A549 treated with GW870086 at 1 μM for 4 hours (cell line): Measurements from ENCODE around the gene KRTAP9-9. TPM values are rescaled to one million over a fixed set of nuclear protein-coding genes. Genes with fewer than 3 reads are reported as not detected.

Experiments
- total RNA-seq: library from RNA; stranded (reverse); fragments of 200-300 nt; extraction: Qiagen RNA extraction; gene quantifications from 5 replicates; pipeline ENCODE4 v1.2.3, GENCODE V29; 2022; ENCODE audit warnings: low read depth

KRTAP9-9 gene
- total RNA-seq, result not detected in 5 replicates

GRCh38 chr17:41255381-41256290 lies at the start of gene KRTAP9-9:
KRTAP9-9 (plus strand) TSS chr17:41255384.

GRCh38 chr17:41226598-41227095 lies 28.5 kb upstream of the KRTAP9-9 start, which contains the start of gene KRTAP9-2:
KRTAP9-2 (plus strand) TSS chr17:41226648; CDS start chr17:41226655, 7 bp downstream.

GRCh38 chr17:41232399-41233105 lies 22.6 kb upstream of the KRTAP9-9 start, which contains the start of gene KRTAP9-3:
KRTAP9-3 (plus strand) TSS chr17:41232449; CDS start chr17:41232502, 53 bp downstream.

GRCh38 chr17:41237949-41238437 lies 17.2 kb upstream of the KRTAP9-9 start, which contains the start of gene KRTAP9-8:
KRTAP9-8 (plus strand) TSS chr17:41237999; CDS start chr17:41238052, 53 bp downstream.

GRCh38 chr17:41249637-41250240 lies 5.4 kb upstream of the KRTAP9-9 start, which contains the start of gene KRTAP9-4:
KRTAP9-4 (plus strand) TSS chr17:41249687; CDS start chr17:41249721, 34 bp downstream.

GRCh38 chr17:41265078-41265477 lies 9.9 kb downstream of the KRTAP9-9 start, which contains the start of gene KRTAP9-6:
KRTAP9-6 (plus strand) TSS chr17:41265378; CDS start chr17:41265378, 0 bp downstream.

GRCh38 chr17:41275648-41276190 lies 20.5 kb downstream of the KRTAP9-9 start, which contains the start of gene KRTAP9-7:
KRTAP9-7 (plus strand) TSS chr17:41275698; CDS start chr17:41275698, 0 bp downstream.

GRCh38 chr17:41301916-41302901 lies 47.0 kb downstream of the KRTAP9-9 start, which contains the start of gene KRTAP29-1:
KRTAP29-1 (minus strand) TSS chr17:41302851; CDS start chr17:41302851, 0 bp downstream.

Other genes starting within 250 kb of the KRTAP9-9 start
- gene KRTAP3-1, start 246.3 kb upstream of the KRTAP9-9 start, total RNA-seq, result not detected in 5 replicates
- gene KRTAP1-5, start 228.2 kb upstream of the KRTAP9-9 start, total RNA-seq, result not detected in 5 replicates
- gene KRTAP1-4, start 225.2 kb upstream of the KRTAP9-9 start, total RNA-seq, result not detected in 5 replicates
- gene KRTAP1-3, start 220.5 kb upstream of the KRTAP9-9 start, total RNA-seq, result 0.15 TPM in 1 of 5 replicates, not detected in the others
- not detected in 5 replicates for gene KRTAP1-1, start 213.9 kb upstream of the KRTAP9-9 start, total RNA-seq
- not detected in 5 replicates for gene KRTAP2-1, start 208.1 kb upstream of the KRTAP9-9 start, total RNA-seq
- not detected in 5 replicates for gene KRTAP2-2, start 200.2 kb upstream of the KRTAP9-9 start, total RNA-seq
- not detected in 5 replicates for gene KRTAP2-3, start 195.3 kb upstream of the KRTAP9-9 start, total RNA-seq
- gene KRTAP2-4, start 189.5 kb upstream of the KRTAP9-9 start, total RNA-seq, result not detected in 5 replicates
- not detected in 5 replicates for gene KRTAP4-7, start 171.2 kb upstream of the KRTAP9-9 start, total RNA-seq
- gene KRTAP4-8, start 157.2 kb upstream of the KRTAP9-9 start, total RNA-seq, result not detected in 5 replicates
- not detected in 5 replicates for gene KRTAP4-16, start 153.2 kb upstream of the KRTAP9-9 start, total RNA-seq
- gene KRTAP4-9, start 150.0 kb upstream of the KRTAP9-9 start, total RNA-seq, result not detected in 5 replicates
- not detected in 5 replicates for gene KRTAP4-11, start 137.0 kb upstream of the KRTAP9-9 start, total RNA-seq
- not detected in 5 replicates for gene KRTAP4-12, start 131.2 kb upstream of the KRTAP9-9 start, total RNA-seq
- gene KRTAP4-6, start 114.8 kb upstream of the KRTAP9-9 start, total RNA-seq, result not detected in 5 replicates
- gene KRTAP4-5, start 105.6 kb upstream of the KRTAP9-9 start, total RNA-seq, result not detected in 5 replicates
- not detected in 5 replicates for gene KRTAP4-4, start 94.6 kb upstream of the KRTAP9-9 start, total RNA-seq
- gene KRTAP4-3, start 87.2 kb upstream of the KRTAP9-9 start, total RNA-seq, result not detected in 5 replicates
- gene KRTAP4-2, start 77.2 kb upstream of the KRTAP9-9 start, total RNA-seq, result not detected in 5 replicates
- gene KRTAP4-1, start 70.5 kb upstream of the KRTAP9-9 start, total RNA-seq, result 0.20 to 0.22 TPM in 2 of 5 replicates, not detected in the others
- gene KRTAP9-1, start 65.5 kb upstream of the KRTAP9-9 start, total RNA-seq, result not detected in 5 replicates
- gene KRTAP9-2, start 28.7 kb upstream of the KRTAP9-9 start, total RNA-seq, result not detected in 5 replicates
- not detected in 5 replicates for gene KRTAP9-3, start 22.9 kb upstream of the KRTAP9-9 start, total RNA-seq
- not detected in 5 replicates for gene KRTAP9-8, start 17.4 kb upstream of the KRTAP9-9 start, total RNA-seq
- not detected in 5 replicates for gene KRTAP9-4, start 5.7 kb upstream of the KRTAP9-9 start, total RNA-seq
- not detected in 5 replicates for gene KRTAP9-6, start 10.0 kb downstream of the KRTAP9-9 start, total RNA-seq
- gene KRTAP9-7, start 20.3 kb downstream of the KRTAP9-9 start, total RNA-seq, result not detected in 5 replicates
- gene KRTAP29-1, start 47.5 kb downstream of the KRTAP9-9 start, total RNA-seq, result not detected in 5 replicates
- gene KRTAP16-1, start 53.9 kb downstream of the KRTAP9-9 start, total RNA-seq, result not detected in 5 replicates
- not detected in 5 replicates for gene KRTAP17-1, start 60.3 kb downstream of the KRTAP9-9 start, total RNA-seq
- not detected in 5 replicates for gene KRT33A, start 95.4 kb downstream of the KRTAP9-9 start, total RNA-seq
- not detected in 5 replicates for gene KRT33B, start 114.4 kb downstream of the KRTAP9-9 start, total RNA-seq
- gene KRT34, start 126.9 kb downstream of the KRTAP9-9 start, total RNA-seq, result 0.37 to 0.73 TPM (median 0.45 TPM) in 5 replicates
- gene KRT31, start 142.2 kb downstream of the KRTAP9-9 start, total RNA-seq, result 0.08 TPM in 1 of 5 replicates, not detected in the others
- not detected in 5 replicates for gene KRT37, start 169.2 kb downstream of the KRTAP9-9 start, total RNA-seq
- gene KRT38, start 185.6 kb downstream of the KRTAP9-9 start, total RNA-seq, result not detected in 5 replicates
- gene KRT32, start 212.0 kb downstream of the KRTAP9-9 start, total RNA-seq, result 0.13 TPM in 1 of 5 replicates, not detected in the others
- gene KRT35, start 225.8 kb downstream of the KRTAP9-9 start, total RNA-seq, result not detected in 5 replicates
- 0.07 TPM in 1 of 5 replicates, not detected in the others for gene KRT36, start 234.5 kb downstream of the KRTAP9-9 start, total RNA-seq